ENCODE results near the gene EPOP. TPM values are rescaled to one million over a fixed set of nuclear protein-coding genes. Genes with fewer than 3 reads are reported as not detected.

EPOP gene
- total RNA-seq, 1 donor from 2014 or later: 0.51 TPM

Small RNAs within 50 kb of the gene (microRNA-seq; reads per million reads assigned to microRNA genes)
- gene MIR4726 (not detected), gene MIR4734 (not detected)

Other genes with a start within 250 kb of the EPOP start
- gene ARHGAP23, start 246.5 kb downstream of the EPOP start, total RNA-seq: 67.5 TPM
- gene SRCIN1, start 69.0 kb downstream of the EPOP start, total RNA-seq: 1.4 TPM
- 71.1 TPM for gene MLLT6, start 30.3 kb upstream of the EPOP start, total RNA-seq
- 84.7 TPM for gene CISD3, start 55.4 kb upstream of the EPOP start, total RNA-seq
- 24.4 TPM for gene PCGF2, start 73.4 kb upstream of the EPOP start, total RNA-seq
- 175 TPM for gene PSMB3, start 77.8 kb upstream of the EPOP start, total RNA-seq
- 49.7 TPM for gene PIP4K2B, start 124.6 kb upstream of the EPOP start, total RNA-seq
- gene CWC25, start 150.4 kb upstream of the EPOP start, total RNA-seq: 9.4 TPM
- gene RPL23, start 178.8 kb upstream of the EPOP start, total RNA-seq: 897 TPM
- 38.5 TPM for gene LASP1, start 195.1 kb upstream of the EPOP start, total RNA-seq

All from Right ventricle myocardium inferior (tissue), 1 donor.